Measurements from ENCODE around the gene RWDD1. TPM values are rescaled to one million over a fixed set of nuclear protein-coding genes. Genes with fewer than 3 reads are reported as not detected.
"Not testable (repeated sequence)": the region's sequence is repeated elsewhere in the genome, so short reads cannot be mapped to it uniquely, and the experiment has no call there.

RWDD1 gene
- polyA plus RNA-seq, 4 donors: 71.3 to 83.5 (median 80.1) TPM

DNA sequence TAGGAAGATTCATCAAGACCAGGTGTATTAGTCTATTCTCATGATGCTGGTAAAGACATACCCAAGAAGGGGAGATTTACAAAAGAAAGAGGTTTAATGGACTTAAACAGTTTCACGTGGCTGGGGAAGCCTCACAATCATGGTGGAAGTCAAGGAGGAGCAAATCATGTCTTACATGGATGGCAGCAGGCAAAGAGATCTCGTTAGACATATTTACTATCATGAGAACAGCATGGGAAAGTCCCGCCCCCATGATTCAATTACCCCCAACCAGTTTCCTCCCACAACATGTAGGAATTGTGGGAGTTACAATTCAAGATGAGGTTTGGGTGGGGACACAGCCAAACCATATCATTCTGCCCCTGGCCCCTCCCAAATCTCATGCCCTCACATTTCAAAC is 32.6 kb downstream of the RWDD1 start:
- not testable (repeated sequence) for DNase-seq (ENCODE audit: low read depth in 4 of 4, low spot score in 3 of 4)

DNA sequence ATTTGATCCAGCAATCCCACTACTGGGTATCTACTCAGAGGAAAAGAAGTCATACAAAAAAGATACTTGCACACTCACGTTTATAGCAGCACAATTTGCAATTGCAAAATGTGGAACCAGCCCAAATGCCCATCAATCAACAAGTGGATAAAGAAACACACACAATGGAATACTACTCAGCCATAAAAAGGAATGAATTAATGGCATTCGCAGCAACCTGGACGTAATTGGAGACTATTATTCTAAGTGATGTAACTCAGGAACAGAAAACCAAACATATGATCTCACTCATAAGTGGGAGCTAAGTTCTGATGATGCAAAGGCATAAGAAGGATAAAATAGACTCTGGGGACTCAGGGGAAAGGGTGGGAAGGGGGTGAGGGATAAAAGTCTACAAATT is 33.6 kb downstream of the RWDD1 start:
- not testable (repeated sequence) for DNase-seq (ENCODE audit: low read depth in 4 of 4, low spot score in 3 of 4)

DNA sequence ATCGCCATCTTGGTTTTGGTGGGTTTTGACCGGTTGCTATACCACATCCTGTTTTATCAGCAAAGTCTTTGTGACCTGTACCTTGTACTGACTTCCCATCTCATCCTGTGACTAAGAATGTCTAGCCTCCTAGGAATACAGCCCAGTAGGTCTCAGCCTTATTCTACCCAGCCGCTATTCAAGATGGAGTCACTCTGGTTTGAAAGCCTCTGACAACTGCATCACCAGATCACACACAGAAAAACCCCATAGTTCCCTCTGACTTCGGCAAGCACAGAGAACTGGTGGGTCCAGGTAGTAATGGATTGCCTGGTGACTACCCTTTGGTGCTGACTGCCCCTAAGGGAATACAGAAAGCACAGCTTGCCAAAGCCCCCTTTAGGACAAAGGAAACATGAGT is 34.6 kb downstream of the RWDD1 start:
- no peak for DNase-seq (ENCODE audit: low read depth in 4 of 4, low spot score in 3 of 4)

DNA sequence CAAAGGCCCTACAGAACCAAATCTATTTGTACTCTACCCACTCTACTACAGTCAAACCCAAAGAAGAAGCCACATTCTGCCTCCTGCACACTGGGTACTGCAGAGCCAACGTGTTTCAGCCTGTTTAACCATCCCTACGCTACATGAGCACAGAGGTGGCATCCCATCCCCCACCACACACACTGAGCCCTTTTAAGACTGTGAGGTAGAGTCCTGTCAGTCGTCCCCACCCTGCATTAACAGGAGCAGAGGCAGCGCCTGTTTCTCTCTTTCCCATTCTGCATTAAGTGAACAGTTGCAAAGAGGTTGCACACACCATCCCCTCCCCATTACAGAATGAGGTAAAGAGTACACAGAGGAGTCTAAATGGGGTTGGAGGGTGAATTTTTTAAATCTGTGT is 39.8 kb downstream of the RWDD1 start:
- DNase-seq (ENCODE audit: low read depth in 4 of 4, low spot score in 3 of 4): no peak

DNA sequence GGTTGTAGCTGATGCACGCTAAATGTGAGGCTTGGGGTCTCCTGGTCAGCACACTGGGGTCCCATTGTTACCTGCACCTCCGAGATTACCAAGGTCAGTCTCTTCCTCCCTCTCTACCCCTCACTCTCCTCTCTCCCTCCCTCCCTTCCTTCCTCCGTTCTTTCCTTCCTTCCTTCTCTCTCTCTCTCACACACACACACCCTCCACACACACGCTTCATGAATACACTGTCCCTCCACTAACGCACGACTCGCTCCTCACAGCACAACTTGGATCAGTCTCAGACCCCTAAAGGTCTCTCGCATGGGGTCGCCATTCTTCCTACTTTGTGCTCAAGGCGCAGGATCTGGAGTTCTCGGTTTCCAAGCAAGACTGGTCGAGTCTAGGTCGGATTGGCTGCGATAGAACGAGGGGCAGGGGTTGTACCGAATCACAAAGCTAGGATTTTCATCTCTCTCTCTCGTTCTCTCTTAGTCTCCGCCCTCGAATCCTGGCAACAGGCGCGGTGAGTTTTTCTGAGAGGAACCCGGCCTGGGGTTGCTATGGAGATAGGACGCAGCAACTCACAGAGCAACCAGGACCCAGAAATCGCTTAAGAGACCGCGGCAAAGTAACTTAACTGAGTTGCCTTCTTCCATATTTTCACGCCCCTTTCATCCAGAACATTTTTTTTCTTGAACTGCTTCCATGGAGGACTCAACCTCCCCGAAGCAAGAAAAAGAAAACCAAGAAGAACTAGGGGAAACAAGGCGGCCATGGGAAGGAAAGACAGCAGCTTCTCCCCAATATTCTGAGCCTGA is 44.8 kb downstream of the RWDD1 start, which contains the start of gene RSPH4A:
Gene RSPH4A, plus strand, starts transcription at position 543 of the 800 bp plus-strand sequence. Its CDS starts 145 bp downstream, at position 688.
- peak; percentile 83 to 96 (median 92) for DNase-seq (ENCODE audit: low read depth in 4 of 4, low spot score in 3 of 4)

DNA sequence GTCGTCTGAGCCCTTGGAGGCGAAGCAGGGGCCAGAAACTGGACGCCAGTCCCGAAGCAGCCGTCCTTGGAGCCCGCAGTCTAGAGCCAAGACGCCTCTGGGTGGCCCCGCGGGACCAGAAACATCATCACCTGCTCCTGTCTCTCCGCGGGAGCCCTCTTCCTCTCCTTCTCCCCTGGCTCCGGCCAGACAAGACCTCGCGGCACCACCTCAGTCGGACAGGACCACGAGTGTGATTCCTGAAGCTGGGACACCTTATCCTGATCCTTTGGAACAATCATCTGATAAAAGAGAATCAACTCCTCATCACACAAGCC is 45.4 kb downstream of the RWDD1 start:
- no peak for DNase-seq (ENCODE audit: low read depth in 4 of 4, low spot score in 3 of 4)

DNA sequence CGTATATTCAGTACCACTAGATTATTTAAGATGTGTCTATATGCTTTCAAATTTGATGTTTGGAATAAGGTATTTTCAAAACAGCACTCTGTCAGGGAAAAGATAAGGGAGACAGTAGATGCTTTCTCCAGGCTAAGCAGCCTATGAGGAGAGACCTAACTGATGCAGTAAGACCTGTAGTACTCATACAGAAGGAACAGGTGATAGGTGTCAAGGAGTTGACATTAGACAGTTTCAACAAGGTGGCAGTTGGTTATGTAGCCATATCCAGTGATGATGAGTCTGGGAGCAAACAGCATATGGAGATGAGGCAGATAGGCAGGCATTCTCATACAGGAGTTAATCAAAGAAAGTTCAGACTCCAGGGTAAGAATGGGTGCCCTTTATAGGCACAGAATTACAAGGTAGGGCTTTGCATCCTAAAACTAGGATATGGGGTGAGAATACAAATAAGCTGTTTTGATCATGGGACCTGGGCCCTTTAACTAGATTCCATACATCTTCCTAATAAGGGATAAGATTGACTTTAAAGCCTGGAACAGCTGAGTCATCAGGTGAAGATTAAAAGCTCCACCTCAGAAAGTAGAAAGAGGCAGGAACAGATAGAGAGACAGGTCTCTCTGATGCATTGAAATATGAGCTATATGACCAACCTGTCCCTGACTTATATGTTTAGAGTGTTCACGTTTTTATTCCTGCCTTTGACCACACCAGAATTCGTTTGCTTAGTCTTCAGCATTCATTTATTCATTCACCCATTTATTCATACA is 52.9 kb downstream of the RWDD1 start:
- no peak for DNase-seq (ENCODE audit: low read depth in 4 of 4, low spot score in 3 of 4)

DNA sequence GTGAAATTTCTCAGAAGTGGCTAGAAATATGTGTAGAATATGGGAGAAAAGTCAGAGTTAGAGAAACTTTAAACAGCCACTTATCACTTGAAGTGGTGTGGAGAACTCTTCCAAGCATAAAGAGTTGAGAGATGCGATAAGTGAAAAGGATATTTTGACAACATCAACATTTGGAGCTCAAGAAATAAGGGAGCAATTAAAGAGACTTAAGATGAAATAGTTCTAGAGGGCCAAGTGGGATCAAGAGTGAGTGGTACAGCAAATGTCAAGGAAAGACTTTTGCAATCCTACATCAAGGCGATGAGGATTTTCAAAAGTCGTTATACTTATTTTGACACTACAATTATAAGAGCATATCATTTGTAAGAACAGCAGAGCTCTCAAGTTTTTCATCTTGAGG is 54.6 kb downstream of the RWDD1 start:
- no peak for DNase-seq (ENCODE audit: low read depth in 4 of 4, low spot score in 3 of 4)

DNA sequence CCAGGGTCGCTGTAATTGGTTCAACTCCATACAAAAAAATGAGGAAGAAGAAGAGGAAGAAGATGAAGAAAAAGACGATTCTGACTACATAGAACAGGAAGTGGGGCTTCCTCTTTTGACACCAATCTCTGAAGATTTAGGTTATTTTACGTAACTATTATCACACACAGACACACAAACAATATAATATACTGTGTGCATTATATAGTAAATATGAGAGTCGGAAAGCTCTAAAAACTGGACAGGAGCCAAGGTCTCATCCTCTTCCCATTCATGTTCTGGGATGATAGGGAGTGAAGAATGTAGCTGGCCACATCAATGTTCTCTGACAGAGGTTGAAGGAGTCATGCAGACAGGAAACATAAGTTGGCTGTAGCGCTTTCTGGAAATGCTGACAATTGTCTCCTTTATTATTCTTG is 58.3 kb downstream of the RWDD1 start:
- DNase-seq (ENCODE audit: low read depth in 4 of 4, low spot score in 3 of 4): no peak

DNA sequence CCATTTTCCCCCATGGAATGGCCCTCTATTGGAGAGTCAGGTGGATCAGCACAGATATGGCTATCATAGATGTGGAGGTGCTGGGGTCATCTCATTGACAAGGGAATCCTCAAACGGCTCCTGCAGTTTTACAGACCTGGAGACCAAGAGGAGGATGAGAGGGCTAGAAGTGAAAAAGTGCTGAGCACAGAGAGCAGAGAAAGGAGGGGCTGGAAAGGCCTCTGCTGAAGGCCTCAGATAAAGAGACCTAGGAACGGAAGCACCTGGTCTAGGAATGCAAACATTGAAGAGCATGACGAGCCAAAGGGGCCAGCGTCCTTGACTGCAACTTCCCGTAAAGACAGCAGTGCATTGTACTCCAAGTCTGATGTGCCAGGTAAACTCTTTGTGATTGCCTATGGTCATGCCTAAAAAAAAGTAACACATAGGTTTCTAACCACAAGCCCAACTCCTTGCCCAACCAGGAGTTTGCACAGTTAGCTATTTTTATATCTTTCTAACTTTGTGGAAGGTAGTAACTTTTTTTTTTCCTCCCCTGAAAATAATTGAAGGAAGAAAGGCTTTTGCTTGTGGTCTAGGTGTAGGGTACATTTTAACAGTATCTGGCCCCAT is 60.2 kb downstream of the RWDD1 start:
- DNase-seq (ENCODE audit: low read depth in 4 of 4, low spot score in 3 of 4): no peak

DNA sequence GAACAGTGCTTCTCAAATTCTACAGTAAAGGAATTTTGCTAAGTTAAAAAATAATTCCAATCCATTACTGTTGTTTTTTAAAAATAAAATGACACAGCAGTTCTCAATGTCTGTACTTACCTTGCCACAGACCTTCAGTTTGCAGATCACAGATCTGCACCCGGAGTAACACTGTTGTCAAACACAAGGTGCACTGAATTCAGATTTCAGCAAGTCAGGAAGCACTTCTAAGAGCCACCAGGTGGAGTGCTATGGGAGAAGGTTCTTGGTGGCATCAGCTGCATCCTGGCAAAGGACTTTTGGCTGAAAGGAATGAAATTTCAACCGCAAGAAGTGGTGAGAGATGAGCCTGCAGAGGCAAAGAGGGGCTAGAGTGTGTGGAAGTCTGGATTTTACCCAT is 62.4 kb downstream of the RWDD1 start:
- DNase-seq (ENCODE audit: low read depth in 4 of 4, low spot score in 3 of 4): no peak

Other genes starting within 250 kb of the RWDD1 start
- 10 to 100 TPM; 37.1 to 46.7 (median 43.2) TPM for gene DSE, start 200.6 kb upstream of the RWDD1 start, polyA plus RNA-seq (ENCODE audit: insufficient read length in 4 of 4)
- 1 to 10 TPM; 2.8 to 5.6 (median 4.6) TPM for gene CALHM6, start 110.1 kb upstream of the RWDD1 start, polyA plus RNA-seq (ENCODE audit: insufficient read length in 4 of 4)
- 1 to 10 TPM; 2.2 to 3.8 (median 3.4) TPM for gene CALHM5, start 59.9 kb upstream of the RWDD1 start, polyA plus RNA-seq (ENCODE audit: insufficient read length in 4 of 4)
- gene TRAPPC3L, start 25.8 kb upstream of the RWDD1 start, polyA plus RNA-seq (ENCODE audit: insufficient read length in 4 of 4): under 1 TPM; 0.23 to 0.73 (median 0.39) TPM
- gene CALHM4, start 17.8 kb upstream of the RWDD1 start, polyA plus RNA-seq (ENCODE audit: insufficient read length in 4 of 4): under 1 TPM; 0.49 to 0.79 (median 0.61) TPM
- 1 to 10 TPM; 2.3 to 3.3 (median 2.9) TPM for gene RSPH4A, start 45.0 kb downstream of the RWDD1 start, polyA plus RNA-seq (ENCODE audit: insufficient read length in 4 of 4)
- gene ZUP1, start 97.3 kb downstream of the RWDD1 start, polyA plus RNA-seq (ENCODE audit: insufficient read length in 4 of 4): 10 to 100 TPM; 11.8 to 15.2 (median 14.5) TPM
- gene KPNA5, start 109.7 kb downstream of the RWDD1 start, polyA plus RNA-seq (ENCODE audit: insufficient read length in 4 of 4): 10 to 100 TPM; 16.8 to 23.8 (median 21.5) TPM
- gene FAM162B, start 194.2 kb downstream of the RWDD1 start, polyA plus RNA-seq (ENCODE audit: insufficient read length in 4 of 4): 10 to 100 TPM in 1 of 4 donors, 1 to 10 TPM in 3; 5.8 to 11.3 (median 7.3) TPM